Testis (tissue), 2 donors: Measurements from ENCODE around the gene FBXO31.

Experiments
- CTCF ChIP-seq, 3 experiments: fragments of 450-650 bp in 2 of 3; fragments of 200-600 bp in 1 of 3; sonication (generic) in 1 of 3; IDR thresholded peaks; one replicate each; pipeline ENCODE4 v1.5.1; 2016 to 2019; ENCODE audit warnings: antibody characterized with exemption in 3 of 3, mild to moderate bottlenecking in 2 of 3, moderate library complexity in 1 of 3
- POLR2A ChIP-seq: fragments of 450-650 bp; IDR thresholded peaks from one replicate; pipeline ENCODE4 v1.6.1; 2017; ENCODE audit warnings: antibody characterized with exemption, mild to moderate bottlenecking, moderate library complexity

- TF ChIP-seq CTCF (IDR thresholded peaks at IDR 0.05): no peak
- TF ChIP-seq POLR2A: no peak
Observed at GRCh38 chr16:87407511-87408112, 24.0 kb upstream of the FBXO31 start.
